Smooth muscle cell (in vitro differentiated cells): ENCODE measurements around the gene SIRT6. TPM values are rescaled to one million over a fixed set of nuclear protein-coding genes. Genes with fewer than 3 reads are reported as not detected.

ENCODE experiments used
- DNase-seq: peaks from one replicate; lab custom pipeline; 2025; ENCODE audit not compliant: unreplicated experiment; lab: John Stamatoyannopoulos, UW
- H2AFZ ChIP-seq: fragments of 200-600 bp; sonication (generic); 2 replicates; pipeline ENCODE4 v1.6.0; 2016; ENCODE audit warnings: antibody characterized with exemption, low read depth, mild to moderate bottlenecking
- H3F3A ChIP-seq: fragments of 200-600 bp; sonication (generic); 2 replicates; pipeline ENCODE4 v1.6.0; 2017; ENCODE audit warnings: antibody characterized with exemption, low read depth
- H3K27ac ChIP-seq: fragments of 200-600 bp; sonication (generic); 2 replicates; pipeline ENCODE4 v1.5.1; 2016; ENCODE audit warnings: low read depth, mild to moderate bottlenecking
- H3K27me3 ChIP-seq: fragments of 200-600 bp; sonication (generic); 2 replicates; pipeline ENCODE4 v1.6.1; 2016; ENCODE audit warnings: low read depth, mild to moderate bottlenecking
- H3K36me3 ChIP-seq: fragments of 200-600 bp; sonication (generic); 2 replicates; pipeline ENCODE4 v1.5.1; 2016; ENCODE audit warnings: low read depth
- H3K4me1 ChIP-seq: fragments of 200-600 bp; sonication (generic); 2 replicates; pipeline ENCODE4 v1.5.1; 2016; ENCODE audit warnings: low read depth
- H3K4me2 ChIP-seq: fragments of 200-600 bp; sonication (generic); 2 replicates; pipeline ENCODE4 v1.6.0; 2016; ENCODE audit warnings: mild to moderate bottlenecking
- H3K4me3 ChIP-seq: fragments of 200-600 bp; sonication (generic); 2 replicates; pipeline ENCODE4 v1.5.1; 2016; ENCODE audit warnings: mild to moderate bottlenecking
- H3K79me2 ChIP-seq: fragments of 200-600 bp; sonication (generic); 2 replicates; pipeline ENCODE4 v1.6.0; 2016; ENCODE audit warnings: low read depth, mild to moderate bottlenecking
- H3K9ac ChIP-seq: fragments of 200-600 bp; sonication (generic); 2 replicates; pipeline ENCODE4 v1.6.0; 2016; ENCODE audit warnings: low read depth
- H3K9me3 ChIP-seq: fragments of 200-600 bp; sonication (generic); replicated peaks from 2 replicates; pipeline ENCODE4 v1.5.1; 2016; ENCODE audit warnings: low read depth
- H4K20me1 ChIP-seq: fragments of 200-600 bp; sonication (generic); 2 replicates; pipeline ENCODE4 v1.6.0; 2016; ENCODE audit warnings: low read depth
- WGBS: methylation state at CpG from one replicate; pipeline ENCODE4 v1.1.7; 2016; ENCODE audit warnings: low lambda C conversion rate; 5-methylcytosine and 5-hydroxymethylcytosine counted together
- polyA plus RNA-seq: library from polyadenylated mRNA; unstranded; fragments of >200 nt; fragmentation: Nextera tagmentation; extraction: Ambion mirVana; gene quantifications from 2 replicates; pipeline ENCODE4 v1.2.1, GENCODE V29; 2016
- total RNA-seq: library from RNA; depleted of rRNA; stranded (reverse); fragments of >200 nt; gene quantifications from 2 replicates; pipeline ENCODE4 v1.2.3, GENCODE V29; 2014
- TF ChIP-seq, protein P1 (sequence below): fragments of 200-600 bp; sonication (generic); IDR thresholded peaks from 2 replicates; pipeline ENCODE4 v1.5.1; 2017; ENCODE audit warnings: borderline replicate concordance, mild to moderate bottlenecking, antibody characterized with exemption; ENCODE audit not compliant: insufficient read depth, poor library complexity, severe bottlenecking

SIRT6 gene
- total and polyA plus RNA-seq, 2 experiments from 2014 or later = 9.4 to 14.5 TPM

DNA sequence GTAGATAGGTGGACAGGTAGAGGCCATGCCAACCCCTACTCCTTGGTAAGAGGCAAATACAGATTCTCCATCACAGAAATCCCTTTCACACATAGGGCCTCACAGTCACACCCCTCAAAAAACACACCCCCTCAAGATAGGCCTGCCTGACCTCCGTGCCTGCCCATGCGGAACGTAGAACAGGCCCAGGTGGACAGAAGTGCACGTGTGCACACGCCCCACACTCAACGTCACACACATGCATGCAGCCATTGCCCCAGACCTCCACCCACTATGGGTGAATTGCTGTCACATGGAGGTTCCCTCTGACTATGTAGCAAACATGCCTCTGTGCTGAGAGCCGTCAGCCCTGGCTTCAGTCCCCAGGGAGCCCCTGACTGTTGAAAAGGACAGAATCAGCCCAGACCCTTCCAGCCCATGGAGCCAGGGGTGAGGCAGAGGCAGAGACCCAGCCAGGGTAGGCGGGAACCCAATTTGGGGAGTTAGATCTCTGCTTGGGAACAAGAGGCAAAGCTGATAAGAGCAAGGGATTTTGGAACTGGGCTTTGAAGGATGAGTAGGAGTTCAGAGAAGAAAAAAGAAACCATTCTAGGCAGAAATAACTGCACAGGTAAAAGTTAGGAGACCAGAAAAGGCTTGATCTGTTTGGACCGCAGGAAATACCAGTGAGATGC lies 3.2 kb upstream of the SIRT6 start:
- H4K20me1 ChIP-seq = no peaks in the 10 kb centered on the region
- no peaks in the 10 kb centered on the region for H3F3A ChIP-seq
- H3K4me1 ChIP-seq = peaks cover 5% of the 10 kb centered on the region
- TF ChIP-seq, protein P1, sequence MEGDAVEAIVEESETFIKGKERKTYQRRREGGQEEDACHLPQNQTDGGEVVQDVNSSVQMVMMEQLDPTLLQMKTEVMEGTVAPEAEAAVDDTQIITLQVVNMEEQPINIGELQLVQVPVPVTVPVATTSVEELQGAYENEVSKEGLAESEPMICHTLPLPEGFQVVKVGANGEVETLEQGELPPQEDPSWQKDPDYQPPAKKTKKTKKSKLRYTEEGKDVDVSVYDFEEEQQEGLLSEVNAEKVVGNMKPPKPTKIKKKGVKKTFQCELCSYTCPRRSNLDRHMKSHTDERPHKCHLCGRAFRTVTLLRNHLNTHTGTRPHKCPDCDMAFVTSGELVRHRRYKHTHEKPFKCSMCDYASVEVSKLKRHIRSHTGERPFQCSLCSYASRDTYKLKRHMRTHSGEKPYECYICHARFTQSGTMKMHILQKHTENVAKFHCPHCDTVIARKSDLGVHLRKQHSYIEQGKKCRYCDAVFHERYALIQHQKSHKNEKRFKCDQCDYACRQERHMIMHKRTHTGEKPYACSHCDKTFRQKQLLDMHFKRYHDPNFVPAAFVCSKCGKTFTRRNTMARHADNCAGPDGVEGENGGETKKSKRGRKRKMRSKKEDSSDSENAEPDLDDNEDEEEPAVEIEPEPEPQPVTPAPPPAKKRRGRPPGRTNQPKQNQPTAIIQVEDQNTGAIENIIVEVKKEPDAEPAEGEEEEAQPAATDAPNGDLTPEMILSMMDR = no peak
- no peak for DNase-seq
- no peak overlapping the region for H3K4me3 ChIP-seq
- no peak overlapping the region for H3K9ac ChIP-seq
- 91% methylated on average over 9 of the region's 9 CpGs for WGBS
- no peaks in the 10 kb centered on the region for H3K27me3 ChIP-seq
- H3K27ac ChIP-seq = no peak overlapping the region
- H3K9me3 ChIP-seq = no peaks in the 10 kb centered on the region
- H2AFZ ChIP-seq = no peak overlapping the region
- H3K4me2 ChIP-seq = no peak overlapping the region
- H3K36me3 ChIP-seq = no peaks in the 10 kb centered on the region
- peaks cover 13% of the 10 kb centered on the region for H3K79me2 ChIP-seq

DNA sequence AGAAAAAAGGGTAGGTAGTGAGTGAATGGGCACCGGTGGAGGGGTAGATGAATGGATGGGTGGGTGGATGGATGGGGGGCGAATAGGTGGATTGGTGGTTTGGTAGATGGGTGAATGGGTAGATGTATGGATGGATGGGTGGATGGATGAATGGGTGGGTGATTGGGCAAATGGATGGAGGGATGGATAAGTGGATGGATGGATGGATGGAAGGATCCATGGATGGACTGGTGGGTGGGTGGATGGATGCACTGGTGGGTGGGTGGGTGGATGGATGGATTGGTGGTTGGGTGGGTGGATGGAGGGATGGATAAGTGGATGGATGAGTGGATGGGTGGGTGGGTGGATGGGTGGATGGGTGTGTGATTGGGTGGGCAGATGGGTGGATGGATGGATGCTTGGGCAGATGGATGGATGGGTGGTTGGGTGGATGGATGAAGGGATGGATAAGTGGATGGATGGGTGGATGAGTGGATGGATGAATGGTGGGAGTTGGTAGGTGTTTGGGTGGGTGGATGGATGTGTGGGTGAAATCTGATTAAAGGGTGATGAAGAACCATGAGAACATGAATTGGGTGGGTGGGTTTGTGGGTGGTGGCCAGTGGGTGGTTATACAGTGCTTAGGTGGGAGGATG lies 2.5 kb upstream of the SIRT6 start:
- Histone ChIP-seq H4K20me1 (peaks cover under 1% of the 10 kb centered on the region), H3K9ac (no peak overlapping the region), H3K9me3 (no peaks in the 10 kb centered on the region), H3K27ac (no peak overlapping the region), H3K4me3 (no peak overlapping the region), H3K36me3 (no peaks in the 10 kb centered on the region), H3K79me2 (peaks cover 13% of the 10 kb centered on the region), H2AFZ (no peak overlapping the region), H3K27me3 (no peaks in the 10 kb centered on the region), H3K4me1 (peaks cover 5% of the 10 kb centered on the region), H3K4me2 (no peak overlapping the region), H3F3A (no peaks in the 10 kb centered on the region)
- no peak for DNase-seq
- WGBS = 84% methylated on average over 2 of the region's 2 CpGs
- TF ChIP-seq, protein P1 = no peak

DNA sequence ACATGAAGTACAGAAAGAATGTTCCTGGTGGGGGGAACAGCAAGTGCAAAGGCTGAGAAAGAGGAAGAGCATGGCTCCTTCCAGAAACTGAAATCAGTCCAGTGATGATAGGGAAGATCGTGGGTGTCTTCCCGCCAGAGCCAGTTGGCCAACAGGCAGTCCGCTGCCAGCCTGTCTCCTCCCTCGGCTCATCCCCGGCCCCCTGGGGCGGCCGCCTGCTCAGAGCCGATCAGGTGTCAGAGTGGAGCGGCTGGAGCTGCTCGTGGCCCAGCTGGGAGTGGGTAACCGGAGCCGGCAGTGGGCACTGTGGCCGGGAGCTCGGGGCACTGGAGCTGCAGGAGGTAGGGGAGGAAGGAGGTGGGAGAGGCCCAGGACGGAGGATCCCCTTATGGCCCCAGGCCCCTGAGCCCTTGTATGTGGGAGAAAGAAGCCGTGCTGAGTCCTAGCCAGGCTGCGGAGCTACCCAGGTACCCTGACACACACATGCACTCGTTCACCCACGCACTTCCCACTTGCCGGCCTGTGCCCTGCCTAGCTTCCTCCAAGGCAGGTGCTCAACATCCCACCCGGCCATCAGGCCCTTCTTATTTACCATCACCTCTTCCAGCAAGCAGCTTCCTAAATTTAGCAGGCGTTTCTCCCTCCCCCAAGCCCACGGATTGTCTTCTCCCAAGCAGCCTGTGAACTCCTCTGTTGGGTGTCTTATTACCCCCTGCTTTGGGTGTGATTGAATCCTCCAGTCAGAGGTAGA lies 1.8 kb upstream of the SIRT6 start:
- Histone ChIP-seq H2AFZ (no peak overlapping the region), H3K79me2 (peaks cover 13% of the 10 kb centered on the region), H3K9me3 (no peaks in the 10 kb centered on the region), H3K9ac (no peak overlapping the region), H4K20me1 (peaks cover 5% of the 10 kb centered on the region), H3K27ac (no peak overlapping the region), H3F3A (no peaks in the 10 kb centered on the region), H3K4me3 (no peak overlapping the region), H3K4me2 (no peak overlapping the region), H3K36me3 (no peaks in the 10 kb centered on the region), H3K4me1 (peaks cover 5% of the 10 kb centered on the region), H3K27me3 (no peaks in the 10 kb centered on the region)
- WGBS = 78% methylated on average over 20 of the region's 23 CpGs
- TF ChIP-seq, protein P1 = no peak
- DNase-seq = no peak
